ENCODE data around the gene ZNRD2. TPM values are rescaled to one million over a fixed set of nuclear protein-coding genes. Genes with fewer than 3 reads are reported as not detected.
A peak's percentile ranks its signal among the peaks of the same experiment; 100 is the strongest.

ZNRD2 gene
- total RNA-seq, 1 experiment from 2014 or later: 66.8 TPM

DNA sequence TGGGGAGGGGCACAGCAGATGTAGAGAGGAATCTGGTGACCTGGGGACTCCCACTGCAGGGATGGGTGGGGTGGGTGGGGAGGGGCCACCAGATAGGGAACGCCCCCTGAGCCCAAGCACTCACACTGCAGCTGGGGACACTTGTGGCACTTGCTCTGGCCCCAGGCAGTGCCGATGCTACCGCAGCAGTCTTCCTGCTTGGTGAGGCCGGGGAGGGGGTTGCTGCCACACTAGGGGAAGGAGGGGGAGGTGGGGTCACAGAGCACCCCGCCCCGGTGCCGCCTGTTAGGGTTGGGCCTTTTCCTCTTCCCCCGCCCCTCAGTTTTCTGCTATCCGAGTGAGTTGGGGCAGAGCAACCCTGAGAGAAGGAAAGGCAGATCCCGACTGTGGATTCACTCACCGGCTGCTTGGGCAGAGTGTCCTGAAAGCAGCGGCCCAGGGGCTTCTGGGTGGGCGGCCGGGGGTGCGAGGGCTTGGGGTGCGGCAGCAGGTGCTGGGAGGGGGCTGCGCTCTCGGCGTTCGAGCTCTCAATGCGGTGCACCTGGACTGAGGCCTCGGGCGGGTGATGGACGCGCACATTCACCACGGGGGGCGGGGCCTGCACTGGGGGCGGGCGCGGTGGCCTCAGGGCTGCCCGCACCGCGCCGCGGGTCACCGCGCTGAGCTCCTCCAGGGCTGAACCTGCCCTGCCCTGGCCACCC, 16.8 kb upstream of the ZNRD2 start (continued):
- TF ChIP-seq CEBPB (IDR thresholded peaks at IDR 0.05; ENCODE audit: low read depth) (no peak), EZH2 (IDR thresholded peaks at IDR 0.05) (no peak), EGR1 (IDR thresholded peaks at IDR 0.05; ENCODE audit: low read depth) (no peak), SIN3A (IDR thresholded peaks at IDR 0.05; ENCODE audit: low read depth) (no peak), JUND (IDR thresholded peaks at IDR 0.05) (no peak), ZFX (IDR thresholded peaks at IDR 0.05) (no peak), POLR2AphosphoS5 (IDR thresholded peaks at IDR 0.05; ENCODE audit: low read depth, low read length) (no peak), FOSL1 (IDR thresholded peaks at IDR 0.05; ENCODE audit: low read depth) (no peak)
- TF ChIP-seq, protein P1, sequence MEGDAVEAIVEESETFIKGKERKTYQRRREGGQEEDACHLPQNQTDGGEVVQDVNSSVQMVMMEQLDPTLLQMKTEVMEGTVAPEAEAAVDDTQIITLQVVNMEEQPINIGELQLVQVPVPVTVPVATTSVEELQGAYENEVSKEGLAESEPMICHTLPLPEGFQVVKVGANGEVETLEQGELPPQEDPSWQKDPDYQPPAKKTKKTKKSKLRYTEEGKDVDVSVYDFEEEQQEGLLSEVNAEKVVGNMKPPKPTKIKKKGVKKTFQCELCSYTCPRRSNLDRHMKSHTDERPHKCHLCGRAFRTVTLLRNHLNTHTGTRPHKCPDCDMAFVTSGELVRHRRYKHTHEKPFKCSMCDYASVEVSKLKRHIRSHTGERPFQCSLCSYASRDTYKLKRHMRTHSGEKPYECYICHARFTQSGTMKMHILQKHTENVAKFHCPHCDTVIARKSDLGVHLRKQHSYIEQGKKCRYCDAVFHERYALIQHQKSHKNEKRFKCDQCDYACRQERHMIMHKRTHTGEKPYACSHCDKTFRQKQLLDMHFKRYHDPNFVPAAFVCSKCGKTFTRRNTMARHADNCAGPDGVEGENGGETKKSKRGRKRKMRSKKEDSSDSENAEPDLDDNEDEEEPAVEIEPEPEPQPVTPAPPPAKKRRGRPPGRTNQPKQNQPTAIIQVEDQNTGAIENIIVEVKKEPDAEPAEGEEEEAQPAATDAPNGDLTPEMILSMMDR (IDR thresholded peaks at IDR 0.05 in 2 of 3, conservative IDR thresholded peaks at IDR 0.05 in 1 of 3; ENCODE audit: borderline replicate concordance in 1 of 3, insufficient read depth in 1 of 3, low read depth in 2 of 3, low read length in 2 of 3): no peak

DNA sequence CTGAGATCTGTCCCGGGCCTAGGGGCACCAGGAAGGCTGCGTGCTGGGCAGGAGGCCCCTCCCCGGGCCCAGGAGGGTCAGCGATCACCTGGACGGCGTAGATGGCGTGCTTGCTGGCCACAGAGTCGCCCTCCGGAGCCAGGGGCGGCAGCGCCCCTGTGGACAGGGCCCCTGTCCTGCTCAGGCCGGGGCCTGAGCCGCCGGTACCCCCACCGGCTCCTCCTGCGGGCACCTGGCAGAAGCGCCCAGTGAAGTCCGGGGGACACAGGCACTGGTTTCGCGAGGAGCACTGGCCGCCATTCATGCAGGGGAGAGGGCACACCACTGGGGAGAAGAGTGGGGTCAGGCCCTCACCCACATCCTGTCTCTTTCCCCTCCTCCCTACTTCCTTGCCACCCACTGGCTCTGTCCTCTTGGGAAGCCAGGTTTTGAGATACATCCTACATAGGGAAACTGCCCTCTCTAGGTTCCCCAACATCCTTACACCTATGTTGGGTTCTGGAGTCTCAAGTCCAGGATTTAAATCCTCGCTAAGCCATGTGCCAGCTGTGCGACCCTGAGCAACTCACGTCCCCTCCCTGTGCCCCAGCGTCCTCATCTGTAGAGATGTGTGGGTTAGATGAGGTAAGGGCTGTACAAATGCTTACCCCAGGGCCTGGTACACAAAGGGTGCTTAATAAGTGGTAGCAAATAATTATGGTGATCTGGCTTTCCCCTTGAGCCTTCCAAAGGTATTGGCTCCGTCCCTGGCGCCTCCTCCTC, 16.0 kb upstream of the ZNRD2 start:
- peaks cover 28% of the 10 kb centered on the region for H3K79me2 ChIP-seq (ENCODE audit: insufficient read depth, low read length)
- peak overlapping the region; percentile 83 for H3K9ac ChIP-seq (ENCODE audit: low read length)

More for the DNA sequence above, 16.0 kb upstream of the ZNRD2 start:
- Histone ChIP-seq H3K27me3 (ENCODE audit: insufficient read depth, low read length) (no peaks in the 10 kb centered on the region), H2AFZ (ENCODE audit: low read depth, low read length, poor library complexity, severe bottlenecking) (no peak overlapping the region), H3K36me3 (ENCODE audit: control insufficient read depth in 1 of 2, insufficient read depth in 2 of 2, low read length in 2 of 2) (peaks cover 2 to 7% of the 10 kb centered on the region in 2 experiments; a peak in 2 of 4 replicates), H4K20me1 (ENCODE audit: insufficient read depth) (no peaks in the 10 kb centered on the region), H3K4me3 (replicated peaks in 1 of 2; ENCODE audit: low read depth in 1 of 2, low read length in 2 of 2) (no peak overlapping the region), H3K4me2 (ENCODE audit: low read length) (peak overlapping the region; percentile 96), H3K9me3 (ENCODE audit: control insufficient read depth in 1 of 2, insufficient read depth in 1 of 2, low read depth in 1 of 2, low read length in 2 of 2) (no peaks in the 10 kb centered on the region), H3K9me2 (ENCODE audit: insufficient read depth) (no peaks in the 10 kb centered on the region), H3K27ac (ENCODE audit: low read depth, low read length) (peak overlapping the region; percentile 99; the same call in 1 of the 2 replicates), H3K4me1 (ENCODE audit: control insufficient read depth in 1 of 2, insufficient read depth in 2 of 2, low read length in 2 of 2) (peaks cover 68 to 84% of the 10 kb centered on the region in 2 experiments)
- ChIA-PET CTCF (no interaction called here), POLR2A (interaction anchor here (1.4 kb wide), 1 partner anchor 8 kb away, joined by 4 read pairs; no protein-coding TSS in a partner anchor), RAD21 (ENCODE audit: low non-redundant PET in 1 of 2, low total read pairs in 2 of 2, uncharacterized antibody in 2 of 2, unreplicated experiment in 2 of 2) (no interaction called here)
- TF ChIP-seq ZNF274 (IDR thresholded peaks at IDR 0.05; ENCODE audit: low read depth, low read length) (no peak), EGR1 (IDR thresholded peaks at IDR 0.05; ENCODE audit: low read depth) (no peak), CEBPB (IDR thresholded peaks at IDR 0.05; ENCODE audit: low read depth) (no peak), POLR2AphosphoS5 (IDR thresholded peaks at IDR 0.05; ENCODE audit: low read depth, low read length) (no peak), FOSL1 (IDR thresholded peaks at IDR 0.05; ENCODE audit: low read depth) (no peak), EZH2phosphoT487 (IDR thresholded peaks at IDR 0.05; ENCODE audit: borderline replicate concordance) (no peak), SP1 (IDR thresholded peaks at IDR 0.05; ENCODE audit: low read depth) (no peak), EZH2 (IDR thresholded peaks at IDR 0.05) (no peak), RAD21 (IDR thresholded peaks at IDR 0.05; ENCODE audit: low read depth) (no peak)
- TF ChIP-seq, protein P2, sequence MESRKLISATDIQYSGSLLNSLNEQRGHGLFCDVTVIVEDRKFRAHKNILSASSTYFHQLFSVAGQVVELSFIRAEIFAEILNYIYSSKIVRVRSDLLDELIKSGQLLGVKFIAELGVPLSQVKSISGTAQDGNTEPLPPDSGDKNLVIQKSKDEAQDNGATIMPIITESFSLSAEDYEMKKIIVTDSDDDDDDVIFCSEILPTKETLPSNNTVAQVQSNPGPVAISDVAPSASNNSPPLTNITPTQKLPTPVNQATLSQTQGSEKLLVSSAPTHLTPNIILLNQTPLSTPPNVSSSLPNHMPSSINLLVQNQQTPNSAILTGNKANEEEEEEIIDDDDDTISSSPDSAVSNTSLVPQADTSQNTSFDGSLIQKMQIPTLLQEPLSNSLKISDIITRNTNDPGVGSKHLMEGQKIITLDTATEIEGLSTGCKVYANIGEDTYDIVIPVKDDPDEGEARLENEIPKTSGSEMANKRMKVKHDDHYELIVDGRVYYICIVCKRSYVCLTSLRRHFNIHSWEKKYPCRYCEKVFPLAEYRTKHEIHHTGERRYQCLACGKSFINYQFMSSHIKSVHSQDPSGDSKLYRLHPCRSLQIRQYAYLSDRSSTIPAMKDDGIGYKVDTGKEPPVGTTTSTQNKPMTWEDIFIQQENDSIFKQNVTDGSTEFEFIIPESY (IDR thresholded peaks at IDR 0.05; ENCODE audit: extremely low read depth, insufficient replicate concordance, low read length): no peak
- TF ChIP-seq, protein P1 (IDR thresholded peaks at IDR 0.05 in 2 of 3, conservative IDR thresholded peaks at IDR 0.05 in 1 of 3; ENCODE audit: borderline replicate concordance in 1 of 3, insufficient read depth in 1 of 3, low read depth in 2 of 3, low read length in 2 of 3): no peak
- intact Hi-C loops (cut with micrococcal nuclease): no loop called here
- ATAC-seq (no peak), DNase-seq (ENCODE audit: low read depth, low spot score) (no peak)
- BruUV-seq (replicated peaks): no TSS peak
